GM21390 (cell line): Measurements from ENCODE around the gene IGFBPL1.

ENCODE experiments used
- ATAC-seq: cut with Tn5 transposase; IDR thresholded peaks from one replicate; pipeline ENCODE4 v1.9.1; 2021; ENCODE audit not compliant: unreplicated experiment

IGFBPL1 gene

GRCh38 chr9:38358390-38359296 is 65.6 kb downstream of the IGFBPL1 start:
- no peak for ATAC-seq

- ATAC-seq = no peak
Measured at GRCh38 chr9:38357350-38358114, 66.7 kb downstream of the IGFBPL1 start.

- ATAC-seq = no peak
Measured at GRCh38 chr9:38356851-38357250, 67.4 kb downstream of the IGFBPL1 start.
